GM04504 (cell line): Measurements from ENCODE around the gene NRF1.
A peak's percentile ranks its signal among the peaks of the same experiment; 100 is the strongest.
"Not testable (repeated sequence)": the region's sequence is repeated elsewhere in the genome, so short reads cannot be mapped to it uniquely, and the experiment has no call there.

Experiments used
- DNase-seq: peaks from one replicate; pipeline ENCODE4 v3.0.0-alpha.2; 2012; ENCODE audit warnings: low read depth

NRF1 gene

DNA sequence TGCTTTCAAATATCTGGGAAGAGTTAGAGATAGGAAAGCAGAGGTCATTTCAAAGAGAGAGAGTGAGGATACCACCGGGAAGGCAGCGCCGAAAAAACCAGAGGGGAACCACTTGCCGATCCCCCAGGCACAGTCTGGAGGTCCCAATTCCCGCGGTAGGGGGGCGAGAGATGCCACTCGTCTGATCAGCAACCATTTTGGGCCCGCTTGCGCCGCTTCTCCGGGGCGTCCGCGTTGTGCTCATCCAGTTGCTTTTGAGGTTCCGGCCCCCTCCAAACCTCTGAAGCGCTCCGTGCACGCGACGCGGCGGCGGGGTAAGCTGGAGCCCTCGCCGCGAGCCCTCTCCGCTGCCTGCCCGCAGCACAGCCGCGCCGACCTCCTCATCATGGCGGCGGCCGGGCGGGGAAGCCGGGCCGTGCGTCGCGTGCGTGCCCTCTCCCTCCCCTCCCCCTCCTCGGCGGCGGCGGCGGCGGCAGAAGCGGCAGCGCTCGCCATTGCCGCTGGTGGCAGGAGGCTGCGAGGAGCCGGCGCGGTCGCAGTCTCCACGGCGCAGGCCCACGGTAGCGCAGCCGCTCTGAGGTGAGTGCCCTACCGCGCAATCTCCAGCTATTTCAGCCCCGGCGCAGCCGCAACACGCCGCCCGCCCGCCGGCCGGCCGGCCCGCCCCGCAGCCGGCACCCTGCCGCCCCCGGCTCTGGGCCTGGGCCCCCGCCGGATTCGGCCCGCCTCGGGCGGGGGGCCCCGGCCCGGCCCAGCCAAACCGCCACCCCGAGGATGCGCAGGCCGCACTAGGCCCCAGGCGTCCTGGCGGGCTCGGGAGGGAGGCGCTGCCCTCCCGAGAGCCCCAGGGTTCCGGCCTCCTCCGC lies at the start of gene NRF1:
NRF1 (plus strand) TSS at position 475 of the 866 bp plus-strand sequence. CDS start 45,632 bp downstream, outside the sequence.
- peak; percentile 75 for DNase-seq

GRCh38 chr7:129566323-129566722 lies 45.2 kb upstream of the NRF1 start:
- not testable (repeated sequence) for DNase-seq

DNA sequence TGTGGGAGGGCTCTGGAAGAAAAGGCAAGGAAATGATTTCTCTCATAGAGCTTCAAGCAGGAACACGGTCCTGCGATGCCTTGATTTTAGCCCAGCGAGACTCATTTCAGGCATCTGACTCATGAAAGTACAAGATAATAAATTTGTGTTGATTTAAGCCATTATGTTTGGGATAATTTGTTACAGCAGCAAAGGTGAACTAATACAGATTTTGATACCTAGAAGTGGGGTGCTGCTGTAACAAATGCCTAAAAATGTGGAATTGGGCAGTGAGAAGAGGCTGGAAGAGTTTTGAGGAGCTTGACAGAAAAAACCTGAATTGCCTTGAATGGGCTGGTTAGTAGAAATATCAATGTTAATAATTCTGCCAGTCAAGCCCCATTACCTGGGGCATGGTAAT lies 44.1 kb upstream of the NRF1 start:
- no peak for DNase-seq

DNA sequence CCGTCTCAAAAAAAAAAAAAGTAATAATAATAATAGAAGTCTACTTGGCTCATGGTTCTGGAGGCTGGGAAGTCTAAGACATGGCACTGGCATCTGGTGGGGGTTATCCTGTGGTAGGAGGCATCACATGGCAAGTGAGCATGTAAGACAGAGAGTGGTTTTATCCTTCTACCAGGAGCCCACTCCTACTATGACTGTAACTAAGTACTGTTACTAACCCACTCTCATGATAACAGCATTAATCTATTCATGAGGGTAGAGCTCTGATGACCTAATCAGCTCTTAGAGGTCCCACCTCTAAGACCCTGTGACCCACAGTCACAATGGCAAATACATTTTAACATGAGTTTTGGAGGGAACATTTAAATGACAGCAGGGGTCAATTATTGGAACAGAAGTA lies 43.3 kb upstream of the NRF1 start:
- no peak for DNase-seq

GRCh38 chr7:129569326-129569725 lies 42.2 kb upstream of the NRF1 start:
- DNase-seq, result no peak

DNA sequence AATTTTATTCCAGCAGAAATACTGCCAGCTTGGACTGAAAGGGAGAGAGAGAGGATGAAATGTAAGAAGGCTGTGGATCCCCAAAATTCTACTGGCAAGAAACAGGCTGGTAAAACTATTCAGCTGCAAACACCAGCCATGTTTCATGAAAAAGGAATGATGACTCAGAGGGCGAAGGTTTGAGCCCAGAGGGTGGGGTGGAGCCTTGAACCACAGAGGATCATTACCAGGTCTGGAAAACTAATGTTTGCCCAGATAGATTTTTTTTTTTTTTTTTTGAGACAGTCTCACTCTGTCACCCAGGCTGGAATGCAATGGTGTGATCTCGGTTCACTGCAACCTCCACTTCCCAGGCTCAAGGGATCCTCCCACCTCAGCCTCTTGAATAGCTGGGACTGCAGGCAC lies 41.7 kb upstream of the NRF1 start:
- DNase-seq, result peak; percentile 76

GRCh38 chr7:129571201-129571600 lies 40.3 kb upstream of the NRF1 start:
- DNase-seq, result no peak

DNA sequence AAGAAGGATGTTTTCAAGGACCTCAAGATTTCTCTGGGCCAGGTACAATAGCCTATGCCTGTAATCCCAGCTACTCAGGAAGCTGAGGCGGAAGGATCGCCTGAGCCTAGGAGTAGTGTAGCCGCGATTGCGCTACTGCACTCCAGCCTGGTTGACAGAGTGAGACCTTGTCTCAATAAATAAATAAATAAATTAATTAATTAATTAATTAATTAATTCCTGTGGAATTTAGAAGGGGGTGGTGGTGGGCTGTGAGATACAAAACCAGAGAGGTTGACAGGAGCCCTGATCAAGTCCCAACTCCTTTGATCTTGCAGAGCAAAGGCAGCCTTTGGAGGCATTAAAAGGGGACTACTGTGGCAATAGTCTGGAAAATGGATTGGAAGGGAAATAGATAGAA lies 39.3 kb upstream of the NRF1 start:
- DNase-seq, result no peak

DNA sequence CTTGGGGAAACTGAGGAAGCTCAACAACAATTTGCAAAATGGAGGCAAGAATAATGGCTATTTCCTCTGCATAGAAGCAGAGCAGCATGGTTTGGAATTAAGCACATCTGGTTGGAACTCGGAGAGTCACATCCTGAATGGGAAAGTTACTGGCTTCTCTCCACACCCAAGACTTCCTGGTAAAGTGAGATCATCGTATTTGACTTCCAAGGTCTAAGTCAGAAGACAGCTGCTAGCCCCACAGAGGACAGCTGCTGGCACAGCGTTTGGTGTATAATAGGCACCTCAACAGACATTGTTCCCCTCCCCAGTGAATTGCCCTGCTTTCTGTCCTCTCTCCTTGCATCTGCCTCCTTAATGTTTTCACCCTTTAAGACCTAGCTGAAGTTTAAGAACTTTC lies 37.0 kb upstream of the NRF1 start:
- peak; percentile 76 for DNase-seq

DNA sequence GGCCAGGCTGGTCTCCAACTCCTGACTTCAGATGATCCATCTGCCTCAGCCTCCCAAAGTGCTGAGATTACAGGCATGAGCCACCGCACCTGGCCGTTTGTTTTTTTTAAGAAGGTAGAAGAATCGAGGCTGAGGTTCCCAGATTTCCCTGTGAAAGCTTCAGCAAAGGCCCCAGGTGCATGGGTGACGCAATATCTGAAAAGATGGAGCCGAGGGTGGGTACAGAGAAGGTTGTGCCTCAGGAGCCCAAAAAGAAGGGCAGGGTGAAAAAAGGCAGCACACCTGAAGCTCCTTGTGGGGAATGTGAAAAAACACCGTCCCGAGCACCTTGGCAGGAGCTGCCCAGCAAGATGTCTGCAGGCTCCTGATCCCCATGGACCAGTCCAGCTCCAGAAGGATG lies 35.8 kb upstream of the NRF1 start:
- DNase-seq, result no peak

GRCh38 chr7:129576138-129576537 lies 35.4 kb upstream of the NRF1 start:
- DNase-seq, result no peak

GRCh38 chr7:129578829-129579228 lies 32.7 kb upstream of the NRF1 start:
- no peak for DNase-seq

GRCh38 chr7:129586179-129586578 lies 25.3 kb upstream of the NRF1 start:
- not testable (repeated sequence) for DNase-seq

DNA sequence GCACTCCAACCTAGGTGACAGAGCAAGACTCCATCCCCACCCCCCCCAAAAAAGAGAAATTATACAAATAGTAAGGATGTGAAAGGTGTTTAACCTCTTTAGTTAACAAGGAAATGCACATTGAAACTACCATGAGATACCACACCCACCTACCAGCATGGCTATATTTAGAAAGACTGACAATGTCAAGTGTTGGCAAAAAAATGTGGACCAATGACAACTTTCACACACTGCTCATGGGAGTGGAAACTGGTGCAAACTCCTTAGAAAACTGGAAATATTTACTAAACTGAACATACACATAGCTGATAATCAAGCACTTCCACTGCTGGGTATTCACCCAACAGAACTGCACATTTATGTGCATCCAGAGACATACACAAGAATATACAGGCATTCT lies 23.3 kb upstream of the NRF1 start:
- no peak for DNase-seq

GRCh38 chr7:129591868-129592267 lies 19.7 kb upstream of the NRF1 start:
- DNase-seq, result no peak

GRCh38 chr7:129596386-129596785 lies 15.1 kb upstream of the NRF1 start:
- not testable (repeated sequence) for DNase-seq

GRCh38 chr7:129597672-129598071 lies 13.8 kb upstream of the NRF1 start:
- no peak for DNase-seq

DNA sequence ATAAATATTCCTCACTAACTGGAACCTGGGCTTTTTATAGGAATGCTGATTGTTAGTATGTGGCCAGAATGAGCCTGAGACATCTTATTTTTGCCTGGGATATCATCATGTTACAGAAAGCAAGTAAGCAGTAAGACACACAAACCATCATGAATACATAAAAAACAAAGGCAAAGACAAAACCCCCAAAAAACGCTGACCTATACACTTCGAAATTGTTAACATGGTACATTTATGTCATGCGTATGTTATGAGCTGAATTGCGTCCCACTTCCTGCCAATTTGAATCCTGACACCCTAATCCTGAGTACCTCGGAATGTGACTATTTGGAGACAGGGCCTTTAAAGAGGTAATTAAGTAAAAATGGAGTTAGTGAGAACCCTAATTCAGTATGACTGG lies 12.3 kb upstream of the NRF1 start:
- no peak for DNase-seq

- not testable (repeated sequence) for DNase-seq
Measured at GRCh38 chr7:129603594-129603993, 7.9 kb upstream of the NRF1 start.

- not testable (repeated sequence) for DNase-seq
Measured at GRCh38 chr7:129604021-129604420, 7.5 kb upstream of the NRF1 start.

GRCh38 chr7:129604713-129605437 lies 6.6 kb upstream of the NRF1 start:
- no peak for DNase-seq

DNA sequence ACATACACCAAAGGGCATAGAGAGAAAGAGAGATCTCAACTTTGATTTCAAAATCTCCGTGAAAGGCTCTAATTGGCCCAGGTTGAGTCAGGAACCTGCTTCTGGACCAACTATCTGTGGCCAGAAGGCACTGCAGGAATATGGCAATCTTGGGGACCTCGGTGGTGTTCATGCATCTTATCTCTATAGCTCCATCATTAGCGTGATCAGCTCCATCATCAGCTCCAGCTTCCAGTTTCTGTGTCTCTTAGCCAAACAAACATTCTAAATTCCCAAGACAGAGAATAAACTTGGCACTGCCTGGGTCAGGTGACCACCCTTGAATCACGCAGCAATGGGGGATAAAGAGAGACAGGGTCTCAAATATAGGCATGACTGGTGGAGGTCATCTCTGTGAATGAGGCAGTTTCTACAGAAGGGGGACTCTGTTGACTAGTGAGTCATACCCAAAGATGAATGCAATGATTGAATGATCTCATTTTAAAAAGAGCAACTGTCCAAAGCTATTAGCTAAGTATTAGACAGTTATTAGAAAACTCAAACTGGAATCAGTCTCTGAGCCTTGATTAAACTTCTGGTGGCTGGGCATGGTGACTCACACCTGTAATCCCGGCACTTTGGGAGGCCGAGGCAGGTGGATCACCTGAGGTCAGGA lies 5.4 kb upstream of the NRF1 start:
- DNase-seq, result no peak

DNA sequence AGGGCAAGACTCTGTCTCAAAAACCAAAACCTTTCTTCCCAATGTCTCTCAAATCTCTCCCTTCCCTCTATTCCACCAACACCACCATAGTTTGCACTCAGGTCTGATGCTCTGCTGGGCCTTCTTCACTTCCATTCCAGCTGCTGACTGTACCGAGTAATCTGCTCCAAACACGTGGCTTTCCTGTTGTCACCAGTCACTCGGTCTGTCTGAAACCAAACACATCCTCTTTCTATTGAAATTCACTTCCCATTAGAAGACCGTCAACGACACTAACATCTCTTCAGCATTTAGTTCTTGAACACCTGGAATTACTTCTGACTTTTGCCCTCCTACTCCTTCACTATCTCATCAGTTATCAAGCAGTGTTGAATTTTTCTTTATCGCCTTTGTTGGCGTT lies 4.7 kb upstream of the NRF1 start:
- DNase-seq, result no peak
